Chondrocyte (in vitro differentiated cells): ENCODE measurements around the gene SYT14. TPM values are rescaled to one million over a fixed set of nuclear protein-coding genes. Genes with fewer than 3 reads are reported as not detected.
A peak's percentile ranks its signal among the peaks of the same experiment; 100 is the strongest.

Source experiments
- DNase-seq: peaks from one replicate; pipeline ENCODE4 v3.0.0; 2021; ENCODE audit warnings: mixed read lengths, low spot score
- H3K27ac Mint-ChIP-seq: one replicate; pipeline ENCODE4 v1.8.0; 2021; ENCODE audit warnings: mild to moderate bottlenecking, moderate library complexity, mixed read lengths; ENCODE audit not compliant: unreplicated experiment
- H3K27me3 Mint-ChIP-seq: 2 replicates; pipeline ENCODE4 v1.8.0; 2021; ENCODE audit warnings: low read depth, mixed read lengths
- H3K36me3 Mint-ChIP-seq: 2 replicates; pipeline ENCODE4 v1.8.0; 2021; ENCODE audit warnings: low read depth, mixed read lengths
- H3K4me1 Mint-ChIP-seq: 2 replicates; pipeline ENCODE4 v1.8.0; 2021; ENCODE audit warnings: low read depth, mild to moderate bottlenecking, mixed read lengths
- H3K4me3 Mint-ChIP-seq: one replicate; pipeline ENCODE4 v1.8.0; 2021; ENCODE audit warnings: mild to moderate bottlenecking, moderate library complexity, mixed read lengths; ENCODE audit not compliant: unreplicated experiment
- H3K9me3 Mint-ChIP-seq: 2 replicates; pipeline ENCODE4 v1.8.0; 2021; ENCODE audit warnings: low read depth, mixed read lengths
- total RNA-seq: library from RNA; stranded (reverse); gene quantifications from 3 replicates; pipeline ENCODE4 v1.2.1, GENCODE V29; 2021
- TF ChIP-seq, protein P1 (sequence below): fragments of 200-600 bp; sonication (generic); IDR thresholded peaks from 2 replicates; pipeline ENCODE4 v1.5.0; 2021; ENCODE audit warnings: antibody characterized with exemption, mild to moderate bottlenecking, moderate library complexity

SYT14 gene
- total RNA-seq, 1 donor from 2014 or later, result 1.0 TPM

DNA sequence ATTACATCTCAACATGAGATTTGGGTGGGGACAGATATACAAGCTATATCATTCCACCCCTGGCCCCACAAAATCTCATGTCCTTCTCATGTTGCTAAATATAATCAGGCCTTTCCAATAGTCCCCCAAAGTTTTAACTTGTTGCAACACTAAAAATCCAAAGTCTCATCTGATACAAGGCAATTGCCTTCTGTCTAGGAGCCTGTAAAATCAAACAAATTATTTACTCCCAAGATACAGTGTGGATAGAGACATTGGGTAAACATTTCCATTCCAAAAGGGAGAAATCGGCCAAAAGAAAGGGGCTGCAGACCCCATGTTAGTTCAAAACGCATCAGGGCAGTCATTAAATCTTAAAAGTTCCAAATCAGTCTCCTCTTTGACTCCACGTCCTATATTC is 47.0 kb downstream of the SYT14 start:
- Mint-ChIP-seq H3K27me3 (peaks cover 36% of the 10 kb centered on the region), H3K27ac (no peak overlapping the region), H3K9me3 (no peaks in the 10 kb centered on the region), H3K4me3 (no peak overlapping the region), H3K36me3 (no peaks in the 10 kb centered on the region), H3K4me1 (no peaks in the 10 kb centered on the region)
- no peak for DNase-seq
- TF ChIP-seq, protein P1, sequence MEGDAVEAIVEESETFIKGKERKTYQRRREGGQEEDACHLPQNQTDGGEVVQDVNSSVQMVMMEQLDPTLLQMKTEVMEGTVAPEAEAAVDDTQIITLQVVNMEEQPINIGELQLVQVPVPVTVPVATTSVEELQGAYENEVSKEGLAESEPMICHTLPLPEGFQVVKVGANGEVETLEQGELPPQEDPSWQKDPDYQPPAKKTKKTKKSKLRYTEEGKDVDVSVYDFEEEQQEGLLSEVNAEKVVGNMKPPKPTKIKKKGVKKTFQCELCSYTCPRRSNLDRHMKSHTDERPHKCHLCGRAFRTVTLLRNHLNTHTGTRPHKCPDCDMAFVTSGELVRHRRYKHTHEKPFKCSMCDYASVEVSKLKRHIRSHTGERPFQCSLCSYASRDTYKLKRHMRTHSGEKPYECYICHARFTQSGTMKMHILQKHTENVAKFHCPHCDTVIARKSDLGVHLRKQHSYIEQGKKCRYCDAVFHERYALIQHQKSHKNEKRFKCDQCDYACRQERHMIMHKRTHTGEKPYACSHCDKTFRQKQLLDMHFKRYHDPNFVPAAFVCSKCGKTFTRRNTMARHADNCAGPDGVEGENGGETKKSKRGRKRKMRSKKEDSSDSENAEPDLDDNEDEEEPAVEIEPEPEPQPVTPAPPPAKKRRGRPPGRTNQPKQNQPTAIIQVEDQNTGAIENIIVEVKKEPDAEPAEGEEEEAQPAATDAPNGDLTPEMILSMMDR, result no peak

DNA sequence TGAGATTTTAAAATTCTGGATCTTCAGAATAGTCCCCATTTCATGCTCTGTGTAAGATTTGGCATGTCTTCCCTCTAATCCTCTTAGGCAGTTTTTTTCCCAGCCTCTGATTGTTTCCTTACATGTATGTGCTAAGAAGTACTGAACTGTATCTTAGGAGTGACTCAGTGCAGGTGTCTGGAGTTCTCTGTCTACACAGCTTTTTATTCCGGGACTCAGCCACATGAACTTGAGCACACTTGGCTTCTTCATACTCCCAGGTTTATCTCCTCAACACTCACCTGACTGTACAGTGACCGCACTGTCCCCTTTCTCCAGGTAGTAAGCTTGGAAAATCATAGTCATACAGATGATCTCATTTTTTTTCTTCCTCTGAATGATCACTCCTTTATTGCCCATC is 50.7 kb downstream of the SYT14 start:
- no peaks in the 10 kb centered on the region for H3K4me1 Mint-ChIP-seq
- peaks cover 19% of the 10 kb centered on the region for H3K27me3 Mint-ChIP-seq
- TF ChIP-seq, protein P1, result no peak
- DNase-seq, result no peak
- no peaks in the 10 kb centered on the region for H3K36me3 Mint-ChIP-seq
- H3K4me3 Mint-ChIP-seq, result no peak overlapping the region
- no peaks in the 10 kb centered on the region for H3K9me3 Mint-ChIP-seq
- no peak overlapping the region for H3K27ac Mint-ChIP-seq

DNA sequence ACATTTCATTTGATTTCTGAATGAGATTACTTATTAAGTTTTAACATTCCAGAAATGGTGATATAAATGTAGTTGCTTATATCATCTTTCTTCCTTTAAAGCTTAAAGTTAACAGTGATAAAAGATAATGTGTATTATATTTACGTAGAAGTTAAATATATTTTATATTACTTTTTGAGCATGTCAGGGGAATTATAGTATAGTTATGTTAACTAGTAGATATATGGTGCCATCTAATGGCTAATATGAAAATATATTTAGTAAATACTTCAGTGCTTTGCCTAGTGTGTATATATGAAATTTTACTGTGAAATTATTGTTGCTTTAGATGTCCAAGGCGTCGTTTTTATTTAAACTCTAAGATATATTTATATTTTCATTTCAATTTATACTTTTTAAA is 51.5 kb downstream of the SYT14 start:
- DNase-seq, result no peak

DNA sequence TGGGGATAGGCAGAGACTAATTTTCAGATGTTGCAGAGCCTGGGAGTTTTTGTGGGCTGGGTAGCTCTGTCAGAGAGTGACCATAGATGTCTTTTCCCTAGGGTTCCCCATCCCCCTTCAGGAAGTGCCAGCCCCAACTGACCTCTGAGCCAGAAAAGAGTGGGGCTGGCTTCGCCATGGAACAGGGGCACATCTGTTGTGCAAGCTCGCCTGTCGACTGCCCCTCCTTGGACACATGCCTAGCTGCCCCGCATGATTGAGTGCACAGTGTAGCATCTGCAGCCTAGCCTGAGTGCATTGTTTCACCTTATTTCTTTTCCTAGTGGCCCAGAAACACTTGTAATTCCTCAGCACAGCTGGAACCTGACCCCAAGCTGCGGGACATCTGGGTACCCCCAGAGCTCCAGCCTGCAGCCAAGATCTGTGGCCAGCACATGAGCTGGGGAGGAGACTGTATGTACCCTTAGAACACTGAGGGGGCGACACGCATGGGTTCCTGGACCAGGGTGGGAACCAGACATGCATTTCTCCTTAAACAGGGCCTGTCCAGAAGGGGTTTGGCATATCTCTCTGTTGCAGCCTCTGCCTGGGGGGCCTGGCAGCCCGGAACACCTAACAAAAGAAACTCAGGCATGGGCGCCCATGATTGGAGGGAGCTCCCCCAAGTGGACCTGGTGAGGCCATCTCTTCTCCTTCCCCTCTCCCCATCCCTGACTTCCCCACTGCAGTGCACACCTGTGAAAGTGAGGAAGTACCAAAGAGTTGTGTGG is 55.2 kb downstream of the SYT14 start:
- TF ChIP-seq, protein P1, result no peak
- no peak for DNase-seq
- peaks cover 8% of the 10 kb centered on the region for H3K9me3 Mint-ChIP-seq
- H3K36me3 Mint-ChIP-seq, result peaks cover 2% of the 10 kb centered on the region
- H3K4me1 Mint-ChIP-seq, result no peaks in the 10 kb centered on the region
- no peak overlapping the region for H3K4me3 Mint-ChIP-seq
- no peak overlapping the region for H3K27ac Mint-ChIP-seq
- H3K27me3 Mint-ChIP-seq, result peaks cover 40% of the 10 kb centered on the region

More for the DNA sequence above, 51.5 kb downstream of the SYT14 start:
- H3K36me3 Mint-ChIP-seq, result no peaks in the 10 kb centered on the region
- peaks cover 23% of the 10 kb centered on the region for H3K27me3 Mint-ChIP-seq
- no peaks in the 10 kb centered on the region for H3K9me3 Mint-ChIP-seq
- no peaks in the 10 kb centered on the region for H3K4me1 Mint-ChIP-seq
- H3K27ac Mint-ChIP-seq, result no peak overlapping the region
- TF ChIP-seq, protein P1, result peak; percentile 86
- no peak overlapping the region for H3K4me3 Mint-ChIP-seq

DNA sequence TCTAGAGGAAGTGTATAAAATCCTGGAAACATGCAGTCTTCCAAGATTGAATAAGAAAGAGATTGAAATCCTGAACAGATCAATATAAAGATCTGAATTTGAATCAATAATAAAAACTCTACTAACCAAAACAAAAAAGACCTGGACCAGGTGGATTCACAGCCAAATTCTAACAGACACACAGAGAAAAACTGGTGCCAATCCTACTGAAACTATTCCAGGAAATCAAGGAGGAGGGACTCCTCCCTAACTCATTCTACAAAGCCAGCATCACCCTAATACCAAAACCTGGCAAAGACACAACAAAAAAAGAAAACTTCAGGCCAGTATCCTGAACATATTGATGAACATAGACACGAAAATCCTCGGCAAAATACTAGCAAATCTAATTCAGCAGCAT is 58.3 kb downstream of the SYT14 start:
- no peak overlapping the region for H3K27ac Mint-ChIP-seq
- peaks cover 2% of the 10 kb centered on the region for H3K36me3 Mint-ChIP-seq
- no peak overlapping the region for H3K4me3 Mint-ChIP-seq
- no peak for DNase-seq
- H3K27me3 Mint-ChIP-seq, result peaks cover 52% of the 10 kb centered on the region
- no peaks in the 10 kb centered on the region for H3K4me1 Mint-ChIP-seq
- TF ChIP-seq, protein P1, result no peak
- H3K9me3 Mint-ChIP-seq, result peaks cover 8% of the 10 kb centered on the region
